HepG2 (cell line): ENCODE measurements around the gene C2orf42. TPM values are rescaled to one million over a fixed set of nuclear protein-coding genes. Genes with fewer than 3 reads are reported as not detected.

Source experiments
- ATF1 ChIP-seq: IDR thresholded peaks from 2 replicates; pipeline ENCODE4 v1.6.1; 2016; ENCODE audit warnings: mild to moderate bottlenecking, control low read depth
- CBX5 ChIP-seq: sonication (generic); formaldehyde crosslinking; IDR thresholded peaks from 2 replicates; pipeline ENCODE4 v1.4.0; 2020; ENCODE audit warnings: missing genetic modification reagents, borderline replicate concordance
- CENPX ChIP-seq: sonication (generic); formaldehyde crosslinking; IDR thresholded peaks from 2 replicates; pipeline ENCODE4 v1.9.0; 2021; ENCODE audit warnings: mild to moderate bottlenecking, missing genetic modification reagents, moderate library complexity
- ETV5 ChIP-seq: IDR thresholded peaks from 2 replicates; pipeline ENCODE4 v1.6.1; 2018; ENCODE audit warnings: missing biosample characterization, missing genetic modification reagents, inconsistent platforms, borderline replicate concordance
- GZF1 ChIP-seq: sonication (generic); formaldehyde crosslinking; IDR thresholded peaks from 2 replicates; pipeline ENCODE4 v1.5.1; 2020; ENCODE audit warnings: mild to moderate bottlenecking, missing genetic modification reagents
- IRF9 ChIP-seq: sonication (generic); formaldehyde crosslinking; IDR thresholded peaks from 2 replicates; pipeline ENCODE4 v1.8.0; 2022; ENCODE audit warnings: missing genetic modification reagents, mild to moderate bottlenecking, borderline replicate concordance
- MAZ ChIP-seq, 2 experiments: sonication (generic) in 1 of 2; formaldehyde crosslinking in 1 of 2; IDR thresholded peaks; 2 replicates each; pipeline versions ENCODE4 v1.5.0 to v1.6.1; 2012 to 2020; ENCODE audit warnings: low read depth in 2 of 2, mild to moderate bottlenecking in 2 of 2, borderline replicate concordance in 1 of 2, improper control_type of control experiment in 1 of 2, low read length in 1 of 2, missing genetic modification reagents in 1 of 2, moderate library complexity in 1 of 2
- MEF2D ChIP-seq: sonication (generic); formaldehyde crosslinking; IDR thresholded peaks from 2 replicates; pipeline ENCODE4 v1.5.1; 2020; ENCODE audit warnings: mild to moderate bottlenecking, missing genetic modification reagents
- MIER3 ChIP-seq: IDR thresholded peaks from 2 replicates; pipeline ENCODE4 v1.6.1; 2016; ENCODE audit warnings: missing compliant biosample characterization, borderline replicate concordance
- PHB2 ChIP-seq: fragments of 450-650 bp; IDR thresholded peaks from 2 replicates; pipeline ENCODE4 v1.6.1; 2018; ENCODE audit not compliant: partially characterized antibody
- RERE ChIP-seq: IDR thresholded peaks from 2 replicates; pipeline ENCODE4 v1.6.1; 2016; ENCODE audit warnings: low read depth, missing genetic modification reagents, missing compliant biosample characterization
- SKI ChIP-seq: fragments of 450-650 bp; IDR thresholded peaks from one replicate; pipeline ENCODE4 v1.6.1; 2018; ENCODE audit warnings: mild to moderate bottlenecking; ENCODE audit not compliant: partially characterized antibody
- TCF7L2 ChIP-seq: IDR thresholded peaks from 2 replicates; pipeline ENCODE4 v1.6.1; 2011; ENCODE audit warnings: mild to moderate bottlenecking, low read depth, low read length, moderate library complexity
- TGIF2 ChIP-seq: IDR thresholded peaks from 2 replicates; pipeline ENCODE4 v1.6.1; 2016; ENCODE audit warnings: control low read depth, missing compliant biosample characterization
- ZNF432 ChIP-seq: sonication (generic); formaldehyde crosslinking; IDR thresholded peaks from 2 replicates; pipeline ENCODE4 v1.5.0; 2020; ENCODE audit warnings: missing genetic modification reagents, mild to moderate bottlenecking, borderline replicate concordance
- ZNF556 ChIP-seq: sonication (generic); formaldehyde crosslinking; IDR thresholded peaks from 2 replicates; pipeline ENCODE4 v1.4.0; 2020; ENCODE audit warnings: mild to moderate bottlenecking, missing genetic modification reagents, borderline replicate concordance
- ZNF891 ChIP-seq: sonication (generic); formaldehyde crosslinking; IDR thresholded peaks from 2 replicates; pipeline ENCODE4 v1.5.0; 2020; ENCODE audit warnings: mild to moderate bottlenecking, missing genetic modification reagents
- polyA plus RNA-seq, 8 experiments: library from polyadenylated mRNA; depleted of rRNA in 3 of 8; stranded (reverse) in 7 of 8; unstranded in 1 of 8; fragments of >200 nt; fragmentation: Illumina TruSeq in 4 of 8; extraction: Trizol in 4 of 8; gene quantifications; 2 replicates each; pipeline versions ENCODE4 v1.2.1 to v1.2.3, GENCODE V29; 2011 to 2016; ENCODE audit warnings: low read depth in 4 of 8, missing spikeins in 1 of 8, mixed read lengths in 1 of 8; ENCODE audit not compliant: insufficient read depth in 1 of 8
- total RNA-seq, 5 experiments: library from RNA; depleted of rRNA; stranded (reverse); fragments of >200 nt; fragmentation: Illumina TruSeq; extraction: Trizol; gene quantifications; 2 replicates each; pipeline ENCODE4 v1.2.3, GENCODE V29; 2016; ENCODE audit warnings: low read depth in 1 of 5
- TF ChIP-seq, protein P1 (sequence below): sonication (generic); formaldehyde crosslinking; IDR thresholded peaks from 2 replicates; pipeline ENCODE4 v1.4.0; 2020; ENCODE audit warnings: missing genetic modification reagents, borderline replicate concordance
- TF ChIP-seq, protein P2 (sequence below): sonication (generic); formaldehyde crosslinking; IDR thresholded peaks from 2 replicates; pipeline ENCODE4 v1.4.0; 2020; ENCODE audit warnings: missing genetic modification reagents

C2orf42 gene
- total and polyA plus RNA-seq, 2 of the 13 experiments (the other 11 are each of a cell fraction or from before 2014, with no cell fraction given) = 9.3 to 9.9 TPM

DNA sequence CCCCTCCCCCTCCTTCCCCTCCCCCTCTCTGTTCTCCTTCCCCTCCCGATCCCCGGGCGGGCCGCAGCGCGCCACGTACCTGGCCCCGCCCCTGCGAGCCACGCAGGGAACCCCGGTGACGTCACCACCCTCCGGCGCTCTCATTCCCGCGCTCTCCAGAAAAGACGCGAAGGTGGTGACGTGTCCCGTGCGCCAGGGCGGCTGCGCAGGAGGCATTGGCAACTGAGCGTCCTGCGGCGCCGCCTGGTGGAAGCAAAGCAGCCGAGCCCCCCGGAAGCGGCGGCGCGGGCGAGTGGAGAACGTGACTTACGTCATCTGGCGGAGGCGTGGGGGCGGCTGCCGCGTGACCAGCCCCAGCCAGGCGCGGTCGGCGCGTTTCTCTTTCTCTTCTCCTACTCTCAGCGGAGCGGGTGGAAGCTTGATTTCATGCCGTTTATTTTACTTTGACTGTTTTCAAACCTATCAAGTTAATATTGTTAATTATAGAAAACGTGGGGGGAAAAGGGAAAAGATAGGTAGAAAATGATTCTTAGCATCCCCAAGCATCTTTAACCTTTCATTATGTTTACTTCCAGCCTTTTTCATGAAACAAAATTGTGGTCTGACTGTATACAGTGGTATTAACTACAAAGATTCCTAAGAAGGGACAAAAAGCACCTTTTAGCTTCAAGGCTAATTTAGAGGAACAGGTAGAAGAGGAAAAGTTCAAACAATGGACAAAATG lies 48.1 kb downstream of the C2orf42 start (continued):
- TF ChIP-seq RERE (CRISPR knock-in tag) (no peak; the same call in 1 of the 2 replicates), ZNF432 (CRISPR knock-in tag) (no peak), ZNF891 (CRISPR knock-in tag) (no peak; the same call in 1 of the 2 replicates), SKI (peak; percentile 80), ATF1 (CRISPR knock-in tag) (peak; percentile 96), CENPX (CRISPR knock-in tag) (no peak), TCF7L2 (no peak), MAZ (IDR thresholded peaks at IDR 0.05; ENCODE audit: borderline replicate concordance, low read depth, low read length) (peak; percentile 58), MAZ (CRISPR knock-in tag; IDR thresholded peaks at IDR 0.05; ENCODE audit: low read depth) (peak; percentile 99), IRF9 (CRISPR knock-in tag) (peak; percentile 67; the same call in 1 of the 2 replicates), PHB2 (no peak), GZF1 (no peak; the same call in 1 of the 2 replicates), TGIF2 (CRISPR knock-in tag) (peak; percentile 97), MEF2D (CRISPR knock-in tag) (peak; percentile 96), ZNF556 (CRISPR knock-in tag) (peak; percentile 96), ETV5 (CRISPR knock-in tag) (peak; percentile 100), CBX5 (CRISPR knock-in tag) (peak; percentile 99), MIER3 (CRISPR knock-in tag) (peak; percentile 99)
- TF ChIP-seq, protein P1, sequence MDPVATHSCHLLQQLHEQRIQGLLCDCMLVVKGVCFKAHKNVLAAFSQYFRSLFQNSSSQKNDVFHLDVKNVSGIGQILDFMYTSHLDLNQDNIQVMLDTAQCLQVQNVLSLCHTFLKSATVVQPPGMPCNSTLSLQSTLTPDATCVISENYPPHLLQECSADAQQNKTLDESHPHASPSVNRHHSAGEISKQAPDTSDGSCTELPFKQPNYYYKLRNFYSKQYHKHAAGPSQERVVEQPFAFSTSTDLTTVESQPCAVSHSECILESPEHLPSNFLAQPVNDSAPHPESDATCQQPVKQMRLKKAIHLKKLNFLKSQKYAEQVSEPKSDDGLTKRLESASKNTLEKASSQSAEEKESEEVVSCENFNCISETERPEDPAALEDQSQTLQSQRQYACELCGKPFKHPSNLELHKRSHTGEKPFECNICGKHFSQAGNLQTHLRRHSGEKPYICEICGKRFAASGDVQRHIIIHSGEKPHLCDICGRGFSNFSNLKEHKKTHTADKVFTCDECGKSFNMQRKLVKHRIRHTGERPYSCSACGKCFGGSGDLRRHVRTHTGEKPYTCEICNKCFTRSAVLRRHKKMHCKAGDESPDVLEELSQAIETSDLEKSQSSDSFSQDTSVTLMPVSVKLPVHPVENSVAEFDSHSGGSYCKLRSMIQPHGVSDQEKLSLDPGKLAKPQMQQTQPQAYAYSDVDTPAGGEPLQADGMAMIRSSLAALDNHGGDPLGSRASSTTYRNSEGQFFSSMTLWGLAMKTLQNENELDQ = peak; percentile 39; the same call in 1 of the 2 replicates
- TF ChIP-seq, protein P2, sequence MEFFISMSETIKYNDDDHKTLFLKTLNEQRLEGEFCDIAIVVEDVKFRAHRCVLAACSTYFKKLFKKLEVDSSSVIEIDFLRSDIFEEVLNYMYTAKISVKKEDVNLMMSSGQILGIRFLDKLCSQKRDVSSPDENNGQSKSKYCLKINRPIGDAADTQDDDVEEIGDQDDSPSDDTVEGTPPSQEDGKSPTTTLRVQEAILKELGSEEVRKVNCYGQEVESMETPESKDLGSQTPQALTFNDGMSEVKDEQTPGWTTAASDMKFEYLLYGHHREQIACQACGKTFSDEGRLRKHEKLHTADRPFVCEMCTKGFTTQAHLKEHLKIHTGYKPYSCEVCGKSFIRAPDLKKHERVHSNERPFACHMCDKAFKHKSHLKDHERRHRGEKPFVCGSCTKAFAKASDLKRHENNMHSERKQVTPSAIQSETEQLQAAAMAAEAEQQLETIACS = peak; percentile 76
